Calu3 (cell line): ENCODE results near the gene PDE6B. TPM values are rescaled to one million over a fixed set of nuclear protein-coding genes. Genes with fewer than 3 reads are reported as not detected.

Experiments
- BruUV-seq: library from RNA; stranded (reverse); fragments of 400-500 nt; replicated peaks from 2 replicates; lab custom pipeline; 2021; lab: Mats Ljungman, UMichigan
- CTCF ChIA-PET: fragments of 300-600 bp; sonication (Branson Sonifier 250); formaldehyde crosslinking; loops from one replicate; lab custom pipeline; 2022; ENCODE audit warnings: antibody characterized with exemption; lab: Charles Lee
- DNase-seq: peaks from one replicate; pipeline ENCODE4 v3.0.0; 2022
- H3K27ac Mint-ChIP-seq: one replicate; pipeline ENCODE4 v1.8.0; 2022; ENCODE audit warnings: mixed read lengths; ENCODE audit not compliant: unreplicated experiment
- H3K27me3 Mint-ChIP-seq: one replicate; pipeline ENCODE4 v1.8.0; 2022; ENCODE audit warnings: mixed read lengths; ENCODE audit not compliant: unreplicated experiment
- H3K36me3 Mint-ChIP-seq: one replicate; pipeline ENCODE4 v1.8.0; 2022; ENCODE audit warnings: mild to moderate bottlenecking, moderate library complexity, mixed read lengths; ENCODE audit not compliant: insufficient read depth, unreplicated experiment
- H3K4me1 Mint-ChIP-seq: one replicate; pipeline ENCODE4 v1.8.0; 2022; ENCODE audit warnings: mild to moderate bottlenecking, low read depth, mixed read lengths; ENCODE audit not compliant: unreplicated experiment
- H3K4me3 Mint-ChIP-seq: one replicate; pipeline ENCODE4 v1.8.0; 2022; ENCODE audit warnings: mild to moderate bottlenecking, low read depth, moderate library complexity, mixed read lengths; ENCODE audit not compliant: unreplicated experiment
- H3K9me3 Mint-ChIP-seq: one replicate; pipeline ENCODE4 v1.8.0; 2022; ENCODE audit warnings: low read depth, mixed read lengths; ENCODE audit not compliant: unreplicated experiment
- CTCF ChIP-seq: fragments of 200-600 bp; IDR thresholded peaks from one replicate; pipeline ENCODE4 v1.8.0; 2022; ENCODE audit warnings: antibody characterized with exemption; ENCODE audit not compliant: unreplicated experiment
- intact Hi-C: fragments of 100-400 bp; cut with micrococcal nuclease; formaldehyde crosslinking; loops from one replicate; pipeline ENCODE4 v1.10.0; 2022; ENCODE audit not compliant: unreplicated experiment
- total RNA-seq: library from RNA; stranded (reverse); gene quantifications from 2 replicates; pipeline ENCODE4 v1.2.3, GENCODE V29; 2022

The PDE6B gene
- total RNA-seq, 1 experiment from 2014 or later = not detected

DNA sequence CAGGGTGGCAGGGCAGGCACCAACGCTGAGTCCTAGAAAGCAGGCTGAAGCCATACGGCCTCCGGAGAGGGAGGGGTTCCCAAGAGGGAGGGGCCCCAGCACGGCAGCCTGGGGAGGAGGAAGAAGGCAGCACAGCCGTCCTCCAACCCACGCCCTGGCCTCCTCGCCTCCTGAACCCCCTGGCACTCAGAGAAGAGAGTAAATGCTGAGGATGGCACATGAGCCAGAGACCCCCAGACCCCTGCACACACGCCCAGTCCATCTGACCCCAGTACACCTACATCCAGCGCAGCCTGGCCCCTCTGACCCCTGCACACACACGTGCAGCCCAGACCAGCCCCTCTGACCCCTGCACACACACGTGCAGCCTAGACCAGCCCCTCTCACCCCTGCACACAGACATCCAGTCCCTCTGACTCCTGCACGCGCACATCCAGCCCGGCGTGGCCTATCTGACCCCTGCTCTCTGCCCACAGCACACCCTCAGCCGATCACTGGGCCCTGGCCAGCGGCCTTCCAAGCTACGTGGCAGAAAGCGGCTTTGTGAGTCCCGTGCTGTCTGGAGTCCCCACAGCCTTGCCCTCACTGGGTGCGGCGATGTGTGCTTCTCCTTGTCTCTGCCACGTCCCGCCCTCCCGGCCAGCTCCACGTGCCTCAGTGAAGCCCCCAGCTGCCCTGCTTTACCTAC is 30.2 kb downstream of the PDE6B start:
- no peak for TF ChIP-seq CTCF
- BruUV-seq = no TSS peak
- Mint-ChIP-seq H3K27me3 (peaks cover 19% of the 10 kb centered on the region), H3K4me1 (no peaks in the 10 kb centered on the region), H3K36me3 (peaks cover 5% of the 10 kb centered on the region), H3K27ac (no peak overlapping the region), H3K9me3 (peaks cover 11% of the 10 kb centered on the region), H3K4me3 (no peak overlapping the region)
- intact Hi-C loops = no loop called here
- no peak for DNase-seq
- CTCF ChIA-PET = no interaction called here

DNA sequence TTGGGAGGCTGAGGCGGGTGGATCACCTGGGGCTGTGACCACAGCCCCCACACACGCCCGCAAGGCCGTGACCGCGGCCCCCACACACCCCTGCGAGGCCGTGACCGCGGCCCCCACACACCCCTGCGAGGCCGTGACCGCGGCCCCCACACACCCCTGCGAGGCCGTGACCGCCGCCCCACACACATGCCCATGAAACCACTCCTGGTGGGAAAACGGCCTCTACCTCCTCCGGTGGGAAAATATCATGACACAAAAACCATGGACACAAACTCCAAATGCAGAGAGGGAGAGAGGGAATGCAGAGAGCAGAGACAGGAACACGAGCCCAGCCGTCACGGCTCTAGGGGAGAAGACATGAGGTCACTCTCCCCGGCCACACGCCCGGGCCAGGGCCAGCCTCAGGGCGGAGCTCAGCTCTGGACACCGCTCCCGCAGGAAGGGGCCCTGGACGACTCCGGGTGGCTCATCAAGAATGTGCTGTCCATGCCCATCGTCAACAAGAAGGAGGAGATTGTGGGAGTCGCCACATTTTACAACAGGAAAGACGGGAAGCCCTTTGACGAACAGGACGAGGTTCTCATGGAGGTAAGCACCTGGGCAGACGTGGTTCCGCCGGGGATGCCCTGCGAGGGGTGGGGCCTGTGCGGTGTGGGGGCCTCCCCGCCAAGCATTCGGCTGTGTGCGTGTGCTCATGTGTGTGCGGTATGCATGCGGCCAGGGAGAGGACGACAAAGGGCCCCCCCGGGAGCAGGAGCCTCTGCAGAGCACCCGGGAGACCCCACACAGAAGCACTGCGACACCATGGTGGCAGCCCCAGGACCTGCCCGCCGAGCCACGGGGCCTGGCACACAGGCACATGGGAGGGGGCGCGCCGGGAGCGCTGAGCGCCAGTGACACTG is 31.3 kb downstream of the PDE6B start:
- H3K4me3 Mint-ChIP-seq = no peak overlapping the region
- BruUV-seq = no TSS peak
- no peak overlapping the region for H3K27ac Mint-ChIP-seq
- no peaks in the 10 kb centered on the region for H3K4me1 Mint-ChIP-seq
- H3K36me3 Mint-ChIP-seq = peaks cover 8% of the 10 kb centered on the region
- no peak for TF ChIP-seq CTCF
- H3K27me3 Mint-ChIP-seq = peaks cover 11% of the 10 kb centered on the region
- CTCF ChIA-PET = no interaction called here
- peaks cover 15% of the 10 kb centered on the region for H3K9me3 Mint-ChIP-seq
- DNase-seq = no peak
- intact Hi-C loops = no loop called here

DNA sequence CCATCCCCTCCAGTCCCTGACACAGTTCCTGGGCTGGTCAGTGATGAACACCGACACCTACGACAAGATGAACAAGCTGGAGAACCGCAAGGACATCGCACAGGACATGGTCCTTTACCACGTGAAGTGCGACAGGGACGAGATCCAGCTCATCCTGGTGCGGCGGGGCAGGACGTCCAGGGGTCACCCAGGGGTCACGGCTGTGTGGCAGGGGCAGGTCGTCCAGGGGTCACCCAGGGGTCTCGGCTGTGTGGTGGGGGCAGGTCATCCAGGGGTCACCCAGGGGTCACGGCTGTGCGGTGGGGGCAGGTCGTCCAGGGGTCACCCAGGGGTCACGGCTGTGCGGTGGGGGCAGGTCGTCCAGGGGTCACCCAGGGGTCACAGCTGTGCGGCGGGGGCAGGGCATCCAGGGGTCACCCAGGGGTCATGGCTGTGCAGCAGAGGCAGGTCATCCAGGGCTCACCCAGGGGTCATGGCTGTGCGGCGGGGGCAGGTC is 32.0 kb downstream of the PDE6B start:
- intact Hi-C loops = no loop called here
- CTCF ChIA-PET = no interaction called here
- H3K27me3 Mint-ChIP-seq = peaks cover 4% of the 10 kb centered on the region
- no peak overlapping the region for H3K27ac Mint-ChIP-seq
- H3K9me3 Mint-ChIP-seq = peaks cover 15% of the 10 kb centered on the region
- H3K4me3 Mint-ChIP-seq = no peak overlapping the region
- DNase-seq = no peak
- no peak for TF ChIP-seq CTCF
- no peaks in the 10 kb centered on the region for H3K4me1 Mint-ChIP-seq
- peaks cover 10% of the 10 kb centered on the region for H3K36me3 Mint-ChIP-seq
- BruUV-seq = no TSS peak

- no peak for DNase-seq
- Mint-ChIP-seq H3K4me1 (no peaks in the 10 kb centered on the region), H3K36me3 (peaks cover 10% of the 10 kb centered on the region), H3K27ac (no peak overlapping the region), H3K27me3 (no peaks in the 10 kb centered on the region), H3K4me3 (no peak overlapping the region), H3K9me3 (peaks cover 15% of the 10 kb centered on the region)
- TF ChIP-seq CTCF = no peak
- BruUV-seq = no TSS peak
- intact Hi-C loops = no loop called here
- CTCF ChIA-PET = no interaction called here
Observed at GRCh38 chr4:657834-658667, 32.7 kb downstream of the PDE6B start.
